GM23338 (cell line): Measurements from ENCODE around the gene COQ10B. TPM values are rescaled to one million over a fixed set of nuclear protein-coding genes. Genes with fewer than 3 reads are reported as not detected.

Experiments used
- ATAC-seq: fragments of 200-7000 bp; cut with Tn5 transposase; 3 replicates; pipeline ENCODE4 v1.9.1; 2020
- DNase-seq: peaks from one replicate; pipeline ENCODE4 v3.0.0-alpha.2; 2015; ENCODE audit warnings: low spot score
- H2AFZ ChIP-seq: fragments of 200-600 bp; sonication (generic); 2 replicates; pipeline ENCODE4 v1.8.0; 2016; ENCODE audit warnings: antibody characterized with exemption, mild to moderate bottlenecking, moderate library complexity
- H3F3A ChIP-seq: fragments of 200-600 bp; sonication (generic); replicated peaks from 2 replicates; pipeline ENCODE4 v1.8.0; 2017; ENCODE audit warnings: antibody characterized with exemption, mixed run types, low read depth
- H3K27ac ChIP-seq: fragments of 200-600 bp; sonication (generic); 2 replicates; pipeline ENCODE4 v1.6.1; 2016; ENCODE audit warnings: low read depth
- H3K27me3 ChIP-seq: fragments of 200-600 bp; sonication (generic); 2 replicates; pipeline ENCODE4 v1.8.0; 2016; ENCODE audit warnings: mild to moderate bottlenecking, mixed run types, moderate library complexity; ENCODE audit not compliant: insufficient read depth
- H3K36me3 ChIP-seq: fragments of 200-600 bp; sonication (generic); 2 replicates; pipeline ENCODE4 v1.8.0; 2016; ENCODE audit warnings: mild to moderate bottlenecking; ENCODE audit not compliant: insufficient read depth
- H3K4me1 ChIP-seq: fragments of 200-600 bp; sonication (generic); 2 replicates; pipeline ENCODE4 v1.8.0; 2016; ENCODE audit warnings: mild to moderate bottlenecking, moderate library complexity; ENCODE audit not compliant: insufficient read depth
- H3K4me2 ChIP-seq: fragments of 200-600 bp; sonication (generic); 2 replicates; pipeline ENCODE4 v1.7.1; 2017; ENCODE audit warnings: mixed run types
- H3K4me3 ChIP-seq: fragments of 200-600 bp; sonication (generic); 2 replicates; pipeline ENCODE4 v1.6.1; 2016; ENCODE audit warnings: mixed run types
- H3K79me2 ChIP-seq: fragments of 200-600 bp; sonication (generic); replicated peaks from 2 replicates; pipeline ENCODE4 v1.8.0; 2017; ENCODE audit warnings: mild to moderate bottlenecking; ENCODE audit not compliant: insufficient read depth
- H3K9me2 ChIP-seq: fragments of 200-600 bp; sonication (generic); 2 replicates; pipeline ENCODE4 v1.8.0; 2017; ENCODE audit not compliant: insufficient read depth
- H4K20me1 ChIP-seq: fragments of 200-600 bp; sonication (generic); replicated peaks from 2 replicates; pipeline ENCODE4 v1.8.0; 2017; ENCODE audit warnings: mild to moderate bottlenecking; ENCODE audit not compliant: insufficient read depth
- H3K27ac Mint-ChIP-seq: 2 replicates; pipeline ENCODE4 v1.8.0; 2020; ENCODE audit warnings: inconsistent platforms, mild to moderate bottlenecking, moderate library complexity, mixed read lengths
- H3K27me3 Mint-ChIP-seq: 3 replicates; pipeline ENCODE4 v1.8.0; 2022; ENCODE audit warnings: low read depth, mild to moderate bottlenecking, moderate library complexity, mixed read lengths, inconsistent platforms; ENCODE audit not compliant: insufficient read depth, poor library complexity
- H3K36me3 Mint-ChIP-seq: 3 replicates; pipeline ENCODE4 v1.8.0; 2021; ENCODE audit warnings: low read depth, mild to moderate bottlenecking, inconsistent platforms, moderate library complexity, mixed read lengths
- H3K4me1 Mint-ChIP-seq: 3 replicates; pipeline ENCODE4 v1.8.0; 2020; ENCODE audit warnings: mild to moderate bottlenecking, inconsistent platforms, mixed read lengths
- H3K4me3 Mint-ChIP-seq: 3 replicates; pipeline ENCODE4 v1.8.0; 2021; ENCODE audit warnings: moderate library complexity, mild to moderate bottlenecking, inconsistent platforms, mixed read lengths
- H3K9me3 Mint-ChIP-seq: 3 replicates; pipeline ENCODE4 v1.8.0; 2020; ENCODE audit warnings: moderate library complexity, mild to moderate bottlenecking, inconsistent platforms, mixed read lengths
- CREB1 ChIP-seq: fragments of 250-450 bp; sonication (Bioruptor Pico); IDR thresholded peaks from 2 replicates; pipeline ENCODE4 v1.5.0; 2020; ENCODE audit warnings: low read depth, mild to moderate bottlenecking, moderate library complexity
- CTCF ChIP-seq, 2 experiments: fragments of 200-600 bp in 1 of 2; sonication (generic) in 1 of 2; conservative IDR thresholded peaks; 2 replicates each; pipeline versions ENCODE4 v1.5.1 to v1.6.1; 2016 to 2017; ENCODE audit warnings: antibody characterized with exemption in 2 of 2, low read depth in 2 of 2, mild to moderate bottlenecking in 2 of 2, moderate library complexity in 1 of 2
- ETS1 ChIP-seq: IDR thresholded peaks from 2 replicates; pipeline ENCODE4 v1.6.1; 2016; ENCODE audit warnings: antibody characterized with exemption
- EZH2 ChIP-seq: fragments of 200-600 bp; sonication (generic); IDR thresholded peaks from one replicate; pipeline ENCODE4 v1.8.0; 2017; ENCODE audit warnings: antibody characterized with exemption, mild to moderate bottlenecking, low read depth; ENCODE audit not compliant: unreplicated experiment
- EZH2phosphoT487 ChIP-seq: fragments of 200-600 bp; sonication (generic); IDR thresholded peaks from one replicate; pipeline ENCODE4 v1.8.1; 2018; ENCODE audit warnings: antibody characterized with exemption; ENCODE audit not compliant: unreplicated experiment
- NANOG ChIP-seq: IDR thresholded peaks from 2 replicates; pipeline ENCODE4 v1.6.1; 2016; ENCODE audit warnings: antibody characterized with exemption, borderline replicate concordance
- REST ChIP-seq: IDR thresholded peaks from one replicate; pipeline ENCODE4 v1.6.1; 2018; ENCODE audit warnings: antibody characterized with exemption; ENCODE audit not compliant: unreplicated experiment
- STAT1 ChIP-seq: IDR thresholded peaks from one replicate; pipeline ENCODE4 v1.6.1; 2016; ENCODE audit warnings: antibody characterized with exemption; ENCODE audit not compliant: unreplicated experiment
- ZNF114 ChIP-seq: fragments of 250-450 bp; sonication (Bioruptor Pico); IDR thresholded peaks from 2 replicates; pipeline ENCODE4 v1.5.0; 2020; ENCODE audit warnings: mild to moderate bottlenecking, moderate library complexity
- ZNF331 ChIP-seq: fragments of 250-450 bp; sonication (Bioruptor Pico); IDR thresholded peaks from 2 replicates; pipeline ENCODE4 v1.5.0; 2020; ENCODE audit warnings: low read depth, mild to moderate bottlenecking, moderate library complexity
- polyA plus RNA-seq: library from polyadenylated mRNA; unstranded; fragments of >200 nt; fragmentation: Nextera tagmentation; extraction: Ambion mirVana; gene quantifications from 2 replicates; pipeline ENCODE4 v1.2.1, GENCODE V29; 2016
- total RNA-seq: library from RNA; depleted of rRNA; stranded (reverse); fragments of >200 nt; shearing (Covaris generic); gene quantifications from 2 replicates; pipeline ENCODE4 v1.2.3, GENCODE V29; 2014

COQ10B gene
- total and polyA plus RNA-seq, 2 experiments from 2014 or later, result 26.1 to 27.6 TPM

- DNase-seq (no peak), ATAC-seq (no peak)
- Mint-ChIP-seq H3K27me3 (peaks cover 6% of the 10 kb centered on the region), H3K27ac (peak overlapping the region; percentile 92), H3K4me1 (peaks cover 40% of the 10 kb centered on the region), H3K36me3 (peaks cover 90% of the 10 kb centered on the region), H3K9me3 (peaks cover 9% of the 10 kb centered on the region; the same call in 2 of the 3 replicates), H3K4me3 (peak overlapping the region; percentile 96)
- Histone ChIP-seq H3K4me2 (peak overlapping the region; percentile 94), H3K4me3 (peak overlapping the region; percentile 84), H4K20me1 (peaks cover 55% of the 10 kb centered on the region), H3K36me3 (peaks cover 69% of the 10 kb centered on the region), H3K79me2 (peaks cover 88% of the 10 kb centered on the region), H3K27me3 (no peaks in the 10 kb centered on the region), H3F3A (peaks cover 43% of the 10 kb centered on the region), H3K9me2 (no peaks in the 10 kb centered on the region), H2AFZ (no peak overlapping the region), H3K27ac (peak overlapping the region; percentile 4; the same call in 1 of the 2 replicates), H3K4me1 (peaks cover 32% of the 10 kb centered on the region)
- TF ChIP-seq ETS1, result no peak
Measured at GRCh38 chr2:197497326-197497725, 44.0 kb downstream of the COQ10B start.

- no peaks in the 10 kb centered on the region for H3K27me3 ChIP-seq
- Mint-ChIP-seq H3K4me3 (peak overlapping the region; percentile 96), H3K36me3 (peaks cover 90% of the 10 kb centered on the region), H3K9me3 (peaks cover 9% of the 10 kb centered on the region; the same call in 2 of the 3 replicates), H3K27ac (peak overlapping the region; percentile 99), H3K27me3 (peaks cover 6% of the 10 kb centered on the region), H3K4me1 (peaks cover 41% of the 10 kb centered on the region)
- ATAC-seq (no peak), DNase-seq (no peak)
- H3K9me2 ChIP-seq, result no peaks in the 10 kb centered on the region
- H3K27ac ChIP-seq, result peak overlapping the region; percentile 35; the same call in 1 of the 2 replicates
- peaks cover 32% of the 10 kb centered on the region for H3K4me1 ChIP-seq
- peak overlapping the region; percentile 94 for H3K4me2 ChIP-seq
- peaks cover 92% of the 10 kb centered on the region for H3K79me2 ChIP-seq
- no peak overlapping the region for H2AFZ ChIP-seq
- peaks cover 50% of the 10 kb centered on the region for H4K20me1 ChIP-seq
- H3F3A ChIP-seq, result peaks cover 36% of the 10 kb centered on the region
- peak overlapping the region; percentile 84 for H3K4me3 ChIP-seq
- H3K36me3 ChIP-seq, result peaks cover 65% of the 10 kb centered on the region
- TF ChIP-seq ZNF331 (CRISPR knock-in tag), result no peak
- TF ChIP-seq EZH2, result no peak
- TF ChIP-seq REST, result no peak
- no peak for TF ChIP-seq ZNF114 (CRISPR knock-in tag)
- TF ChIP-seq NANOG, result no peak
- no peak for TF ChIP-seq ETS1
- TF ChIP-seq EZH2phosphoT487, result no peak
- no peak for TF ChIP-seq STAT1
- TF ChIP-seq CTCF (conservative IDR thresholded peaks at IDR 0.05; ENCODE audit: low read depth in 2 of 2), result no peak
- no peak for TF ChIP-seq CREB1 (CRISPR knock-in tag)
Measured at GRCh38 chr2:197498235-197498936, 45.0 kb downstream of the COQ10B start.
